ENCODE results near the gene POLRMT.
"Not testable (repeated sequence)": the region's sequence is repeated elsewhere in the genome, so short reads cannot be mapped to it uniquely, and the experiment has no call there.

The POLRMT gene

DNA sequence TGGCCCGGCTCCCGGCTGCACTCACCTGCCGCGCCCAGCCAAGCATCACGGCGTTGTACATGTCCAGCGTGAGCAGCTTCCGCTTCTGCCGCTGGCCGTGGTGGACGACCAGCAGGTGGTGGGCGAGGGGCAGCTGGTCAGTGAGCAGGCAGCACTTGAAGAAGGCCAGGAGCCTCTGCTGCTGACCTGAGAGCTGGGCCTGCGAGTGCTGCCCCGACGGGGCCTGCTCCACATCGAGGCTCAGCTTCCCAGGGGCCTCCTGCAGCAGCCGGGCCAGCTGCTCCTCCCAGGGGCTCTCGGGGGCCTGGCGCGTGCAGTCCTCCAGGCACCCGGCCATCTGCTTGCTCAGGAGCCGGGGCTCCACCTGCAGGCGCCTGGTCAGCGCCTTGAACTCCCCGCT is 3.8 kb downstream of the POLRMT start:
- DNase-seq (ENCODE audit: low read depth in 2 of 2, low spot score in 1 of 2): not testable (repeated sequence)

DNA sequence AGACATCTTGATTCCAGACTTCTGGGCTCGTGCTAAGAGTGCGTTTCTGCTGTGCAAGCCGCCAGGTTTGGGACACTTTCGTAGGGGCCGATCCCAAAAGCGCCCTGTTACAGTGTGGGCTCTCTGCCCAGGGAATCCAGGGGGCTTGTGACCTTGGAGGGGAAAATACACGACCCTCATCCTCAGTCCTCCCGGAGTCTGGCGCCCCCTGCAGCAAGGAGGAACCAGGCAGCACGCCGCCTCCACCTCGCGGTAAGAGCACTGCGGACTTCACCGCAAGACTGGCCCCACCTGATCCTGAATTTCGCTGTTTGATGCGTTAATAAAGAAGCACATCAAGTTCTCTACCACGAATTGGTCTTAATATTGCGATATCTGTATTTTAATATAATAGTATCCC is 5.2 kb downstream of the POLRMT start:
- DNase-seq (ENCODE audit: low read depth in 2 of 2, low spot score in 1 of 2): no peak

DNA sequence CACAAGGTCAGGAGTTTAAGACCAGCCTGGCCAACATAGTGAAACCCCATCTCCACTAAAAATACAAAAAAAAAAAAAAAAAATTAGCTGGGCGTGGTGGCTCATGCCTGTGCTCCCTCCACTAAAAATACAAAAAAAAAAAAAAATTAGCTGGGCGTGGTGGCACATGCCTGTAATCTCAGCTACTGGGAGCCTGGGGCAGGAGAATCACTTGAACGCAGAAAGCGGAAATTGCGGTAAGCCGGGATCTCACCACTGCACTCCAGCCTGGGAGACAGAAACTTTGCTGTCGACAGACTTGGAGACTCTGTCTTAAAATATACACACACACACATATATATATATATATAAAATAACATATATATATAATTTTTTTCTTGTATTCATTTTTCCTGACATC is 6.8 kb downstream of the POLRMT start:
- not testable (repeated sequence) for DNase-seq (ENCODE audit: low read depth in 2 of 2, low spot score in 1 of 2)

DNA sequence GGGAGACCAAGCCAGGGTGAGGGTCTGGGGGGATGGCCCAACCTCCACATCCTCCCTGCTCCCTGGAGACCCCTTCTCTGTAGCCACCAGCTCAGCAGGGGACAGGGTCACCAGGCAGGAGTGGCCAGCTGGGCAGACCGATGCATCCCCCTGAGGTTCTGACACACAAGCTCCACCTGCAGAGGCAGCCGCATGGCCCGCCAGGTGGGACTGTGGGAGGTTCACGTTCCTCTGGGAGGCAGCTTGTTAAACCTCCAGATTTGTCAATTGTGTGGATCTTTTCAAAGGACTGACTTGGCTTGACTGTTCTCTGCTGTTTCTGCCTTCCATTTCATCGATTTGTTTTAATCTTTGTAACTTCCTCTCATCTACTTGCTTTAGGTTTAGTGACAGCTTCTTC is 8.1 kb downstream of the POLRMT start:
- DNase-seq (ENCODE audit: low read depth in 2 of 2, low spot score in 1 of 2): no peak

DNA sequence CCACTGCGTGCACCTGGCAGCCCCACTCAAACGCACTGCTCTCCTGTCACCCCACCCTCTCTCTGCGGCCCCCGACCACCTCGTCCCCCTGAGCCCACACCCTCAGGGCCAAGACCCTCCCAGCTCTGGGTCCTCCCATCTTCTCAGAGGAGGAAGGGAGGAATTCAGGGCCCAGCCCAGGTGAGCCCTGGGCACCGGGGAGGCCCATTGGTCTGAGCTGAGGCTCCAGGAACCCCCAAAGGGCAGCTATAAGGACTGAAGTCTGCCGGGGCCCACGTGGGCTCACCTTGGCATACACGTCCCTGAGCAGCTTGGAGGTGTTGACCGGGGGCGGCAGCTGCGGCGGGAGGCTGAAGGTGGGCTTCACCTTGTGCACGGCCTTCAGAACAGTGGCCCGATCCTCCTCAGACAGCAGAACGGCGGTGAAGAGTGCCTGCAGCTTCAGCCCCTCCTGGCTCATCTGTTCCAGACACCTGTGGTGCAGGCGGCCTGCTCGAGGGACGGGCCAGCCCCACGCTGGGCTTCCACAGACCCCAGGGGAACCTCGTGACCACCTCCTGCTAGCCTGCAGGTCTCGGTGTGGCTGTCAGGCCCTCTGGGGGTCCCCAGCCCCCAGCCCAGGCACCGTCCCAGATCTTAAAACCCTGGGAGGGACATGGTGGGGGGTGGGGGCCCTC is 8.8 kb downstream of the POLRMT start:
- DNase-seq (ENCODE audit: low read depth in 2 of 2, low spot score in 1 of 2): no peak

DNA sequence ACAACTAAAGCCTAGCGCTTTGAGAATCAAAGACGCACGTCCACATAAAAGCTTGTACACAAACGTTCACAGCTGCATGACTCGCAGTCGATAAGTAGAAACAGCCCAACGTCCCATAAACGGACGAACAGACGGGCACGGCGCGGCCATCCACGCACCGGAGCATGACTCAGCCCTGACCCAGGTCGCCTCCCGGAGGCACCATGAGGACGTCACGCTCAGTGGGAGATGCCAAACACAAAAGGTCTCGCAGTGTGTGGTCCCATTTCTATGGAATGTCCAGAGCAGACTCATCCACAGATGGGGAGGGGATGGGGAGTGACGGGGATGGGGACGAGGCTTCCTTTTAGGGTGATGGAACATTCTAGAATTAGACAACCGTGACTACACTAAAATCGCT is 9.4 kb downstream of the POLRMT start:
- DNase-seq (ENCODE audit: low read depth in 2 of 2, low spot score in 1 of 2): no peak

DNA sequence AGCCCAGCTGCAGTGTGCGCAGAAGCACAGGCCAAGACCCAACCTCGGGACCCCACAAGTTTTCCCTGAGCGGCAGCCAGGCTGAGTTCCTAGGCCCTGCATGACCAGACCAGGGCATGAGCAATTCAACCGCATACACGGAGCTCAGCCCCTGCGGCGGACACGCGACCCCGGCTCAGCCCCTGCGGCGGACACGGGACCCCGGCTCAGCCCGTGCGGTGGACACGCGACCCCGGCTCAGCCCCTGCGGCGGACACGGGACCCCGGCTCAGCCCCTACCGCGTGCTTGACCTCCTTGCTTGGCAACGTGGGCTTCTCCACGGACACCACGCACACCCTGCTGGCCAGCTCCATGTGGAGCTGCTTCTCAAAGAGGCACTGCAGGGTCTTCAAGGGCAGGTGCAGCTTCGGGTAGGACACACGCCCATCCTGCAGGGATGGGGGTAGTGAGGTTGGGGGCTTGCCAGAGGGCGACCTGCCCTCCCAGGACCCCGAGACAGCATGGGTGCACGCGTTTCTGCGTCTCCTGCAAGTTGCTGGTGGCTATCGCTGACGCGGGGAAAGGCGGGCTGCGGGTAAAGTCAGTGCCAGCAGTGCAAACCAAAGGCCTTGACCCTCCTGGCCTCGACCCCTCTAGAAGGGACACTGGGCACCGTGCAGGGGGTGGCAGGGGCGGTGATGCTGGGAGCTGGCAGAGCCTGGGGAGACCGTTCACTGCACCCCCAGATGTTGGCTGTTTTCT is 10.0 kb downstream of the POLRMT start:
- DNase-seq (ENCODE audit: low read depth in 2 of 2, low spot score in 1 of 2): no peak

DNA sequence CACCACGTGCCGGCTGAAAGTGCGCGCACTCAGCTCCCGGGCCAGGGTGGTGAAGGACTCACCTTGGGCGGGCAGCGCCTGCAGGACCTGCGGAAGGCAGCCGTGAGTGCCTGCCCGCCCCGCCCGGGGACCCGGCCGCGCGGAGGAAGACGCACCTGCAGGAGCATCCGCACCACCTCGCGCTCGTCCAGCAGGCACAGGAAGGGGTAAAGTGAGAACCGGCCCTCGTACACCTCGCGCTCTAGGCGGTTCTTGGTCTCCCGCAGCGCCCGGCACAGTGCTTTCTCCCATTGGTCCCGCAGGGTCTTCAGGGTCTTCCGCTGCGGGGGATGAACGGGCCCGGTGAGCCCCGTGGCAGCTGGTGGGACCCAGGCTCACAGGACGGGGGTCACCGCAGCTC is 10.7 kb downstream of the POLRMT start:
- no peak for DNase-seq (ENCODE audit: low read depth in 2 of 2, low spot score in 1 of 2)

DNA sequence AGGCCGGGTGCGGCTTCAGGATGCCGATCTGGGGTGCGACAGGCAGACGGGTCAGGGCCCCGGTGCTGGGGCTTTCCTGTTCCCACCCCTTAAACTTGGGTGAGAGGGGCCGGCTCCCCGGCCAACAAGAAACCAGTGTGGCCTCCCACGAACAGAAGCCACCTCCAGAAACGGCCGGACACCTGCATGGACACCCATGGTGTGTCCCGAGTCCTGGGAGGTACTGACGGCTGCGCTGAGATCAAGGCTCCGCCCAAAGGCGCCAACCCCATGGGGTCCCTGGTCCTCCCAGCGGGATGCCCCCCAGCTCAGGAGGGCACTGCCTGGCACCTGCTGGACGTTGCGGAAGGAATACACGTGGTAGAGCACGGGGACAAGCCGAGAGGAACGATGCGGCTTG is 11.5 kb downstream of the POLRMT start:
- DNase-seq (ENCODE audit: low read depth in 2 of 2, low spot score in 1 of 2): no peak

DNA sequence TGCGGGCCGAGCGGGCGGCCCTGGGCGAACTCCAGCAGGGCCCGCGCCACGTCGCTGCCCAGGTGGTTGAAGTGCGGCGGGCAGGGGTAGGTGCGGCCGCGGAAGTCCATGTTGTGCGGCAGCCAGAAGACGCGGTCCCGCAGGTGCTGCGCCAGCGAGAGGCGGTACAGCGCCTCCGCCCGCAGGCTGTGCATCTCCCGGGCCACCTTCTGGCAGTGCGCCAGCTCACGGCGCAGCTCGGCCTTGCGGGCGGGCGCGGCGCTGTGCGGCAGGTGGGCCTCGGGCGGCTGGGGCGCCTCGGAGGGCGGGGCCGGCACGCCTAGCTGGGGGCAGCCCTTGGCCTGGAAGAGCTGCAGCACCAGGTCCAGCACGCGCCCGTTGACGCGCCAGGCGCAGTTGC is 12.1 kb downstream of the POLRMT start:
- not testable (repeated sequence) for DNase-seq (ENCODE audit: low read depth in 2 of 2, low spot score in 1 of 2)

DNA sequence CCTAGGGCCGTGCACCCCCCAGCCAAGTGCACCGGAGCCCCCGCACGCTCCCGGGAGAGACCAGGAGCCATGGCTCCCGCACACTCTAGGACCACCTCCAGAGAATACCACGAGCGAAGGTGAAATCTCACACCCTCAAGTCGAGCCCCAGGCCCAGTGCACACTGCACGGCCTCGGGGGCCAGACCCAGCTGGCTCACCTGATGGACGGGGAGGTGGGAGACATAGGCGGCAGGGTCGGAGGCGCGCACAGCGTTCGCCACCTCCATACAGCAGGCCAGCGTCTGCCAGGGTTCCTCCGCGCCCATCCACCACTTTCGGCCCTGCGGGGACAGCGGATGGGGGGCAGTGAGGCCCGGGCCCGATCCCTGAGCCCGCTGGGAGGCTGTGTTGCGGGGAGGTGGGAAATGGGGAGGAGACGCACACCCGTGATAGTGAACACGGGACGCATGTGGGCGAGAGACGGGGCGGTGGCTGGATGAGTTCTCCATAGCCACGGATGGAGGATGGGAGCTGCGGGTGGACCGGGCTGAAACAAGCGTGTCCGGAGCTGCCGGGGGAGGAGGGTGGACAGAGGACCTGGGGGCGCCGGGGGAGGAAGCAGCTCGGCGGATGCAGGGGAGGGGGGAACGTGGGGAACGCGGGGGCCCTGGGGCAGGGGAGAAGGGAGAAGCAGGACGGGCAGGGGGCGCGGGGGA is 13.0 kb downstream of the POLRMT start:
- no peak for DNase-seq (ENCODE audit: low read depth in 2 of 2, low spot score in 1 of 2)

DNA sequence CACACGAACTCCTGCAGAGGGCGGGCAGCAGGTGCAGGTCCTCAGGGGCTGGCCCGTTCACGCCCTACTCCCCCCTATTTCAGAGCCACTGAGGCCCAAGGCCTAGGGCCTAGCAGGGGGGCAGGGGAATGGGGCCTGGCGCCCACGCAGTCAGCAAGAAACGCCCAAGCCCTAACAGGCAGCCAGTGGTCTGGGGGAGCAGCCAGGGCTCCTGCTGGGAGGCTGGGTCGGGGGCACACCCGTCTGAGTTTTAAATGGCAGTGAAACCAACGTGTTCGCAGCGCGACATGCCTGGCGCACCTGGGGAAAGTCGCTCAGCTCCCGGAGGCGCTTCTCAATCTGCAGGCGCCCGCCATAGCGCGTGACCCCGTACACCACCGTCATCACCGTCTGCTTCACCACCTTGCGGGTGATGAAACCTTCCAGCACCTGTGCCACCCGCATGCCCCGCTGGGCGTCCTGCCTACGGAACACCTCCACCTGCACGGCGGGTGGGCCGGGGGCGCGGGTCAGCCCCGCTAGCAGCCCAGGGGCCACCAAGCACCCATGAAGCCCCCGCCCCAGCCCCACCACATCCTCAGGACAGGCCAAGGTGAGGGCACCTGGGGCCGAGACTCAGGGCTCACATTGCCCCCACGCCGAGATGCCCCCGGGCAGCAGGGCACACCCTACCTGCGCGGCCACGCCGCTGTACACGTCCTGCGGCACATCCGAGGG is 13.9 kb downstream of the POLRMT start:
- DNase-seq (ENCODE audit: low read depth in 2 of 2, low spot score in 1 of 2): no peak

DNA sequence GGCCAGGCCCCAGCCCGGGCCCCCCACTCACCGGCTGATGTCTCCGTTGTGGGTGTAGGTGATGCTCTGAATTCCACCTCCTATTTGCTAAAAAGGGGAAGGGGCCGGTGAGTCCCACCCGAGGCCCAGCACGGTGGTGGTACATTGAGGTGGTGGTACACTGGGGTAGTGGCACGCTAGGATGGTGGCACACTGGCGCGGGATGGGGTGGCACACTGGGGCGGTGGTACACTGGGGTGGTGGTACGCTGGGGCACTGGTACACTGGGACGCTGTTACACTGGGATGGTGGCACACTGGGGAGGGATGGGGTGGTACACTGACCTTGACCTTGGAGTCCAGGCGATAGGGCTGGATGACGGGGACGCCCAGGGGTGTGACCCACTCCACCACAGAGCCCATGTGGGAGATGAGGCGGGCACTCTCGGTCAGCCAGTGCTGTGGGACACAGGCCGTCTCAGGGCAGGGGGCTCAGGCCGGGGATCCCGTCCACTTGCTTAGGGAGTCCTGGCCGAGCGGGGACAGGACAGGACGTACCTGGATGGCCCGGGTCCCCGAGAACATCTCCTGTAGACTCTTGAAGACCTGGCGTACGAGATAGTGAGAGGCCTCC is 14.6 kb downstream of the POLRMT start:
- no peak for DNase-seq (ENCODE audit: low read depth in 2 of 2, low spot score in 1 of 2)

DNA sequence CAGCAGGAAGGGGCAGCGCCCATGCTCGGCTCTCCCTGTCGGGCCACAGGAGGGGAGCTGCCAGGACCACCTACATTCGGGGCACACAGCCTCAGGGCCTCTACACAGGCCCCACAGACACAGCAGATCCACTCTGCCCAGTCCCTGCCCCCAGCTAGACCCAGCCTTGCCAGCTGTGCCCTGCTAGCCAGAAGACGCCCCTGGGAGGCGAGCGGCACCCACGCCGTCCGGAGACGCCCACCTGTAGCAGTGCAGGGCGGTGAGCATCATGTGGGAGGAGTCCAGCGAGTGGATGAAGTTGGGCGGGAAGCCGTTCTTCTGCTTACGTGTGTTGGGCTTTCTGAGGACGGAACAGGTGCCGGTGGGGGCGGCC is 15.1 kb downstream of the POLRMT start:
- no peak for DNase-seq (ENCODE audit: low read depth in 2 of 2, low spot score in 1 of 2)

DNA sequence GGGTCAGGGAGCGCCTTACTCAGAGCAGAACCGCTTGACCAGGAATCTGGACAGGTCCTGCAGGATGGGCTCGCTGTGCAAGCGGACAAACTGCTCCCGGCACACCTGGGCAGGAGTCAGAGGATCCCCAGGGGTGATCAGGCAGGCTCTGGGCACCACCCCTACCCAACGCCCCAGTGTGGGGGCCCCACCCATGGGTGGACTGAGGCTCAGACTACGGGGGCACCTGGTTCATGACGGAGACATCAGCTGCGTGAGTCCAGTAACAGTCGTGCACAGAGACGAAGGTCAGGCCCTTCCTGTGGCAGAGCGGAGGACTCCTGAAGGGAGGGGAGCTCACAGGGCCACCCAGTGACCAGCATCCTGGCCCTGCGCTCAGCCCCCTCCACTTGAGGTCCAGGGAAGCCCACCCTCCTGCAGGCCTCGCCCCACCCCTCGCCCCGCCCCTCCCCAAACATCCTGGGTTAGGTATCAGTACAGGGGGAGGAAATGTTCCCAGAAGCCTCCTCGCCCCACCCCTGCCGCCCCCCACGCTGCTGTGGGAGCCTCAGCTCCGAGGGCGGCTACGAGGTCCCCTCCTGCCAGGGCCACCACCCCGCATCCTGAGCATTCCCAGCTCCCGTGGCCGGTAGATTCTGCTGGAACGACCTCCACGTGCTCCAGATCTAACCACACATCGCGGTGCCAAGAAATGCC is 15.6 kb downstream of the POLRMT start:
- DNase-seq (ENCODE audit: low read depth in 2 of 2, low spot score in 1 of 2): no peak

DNA sequence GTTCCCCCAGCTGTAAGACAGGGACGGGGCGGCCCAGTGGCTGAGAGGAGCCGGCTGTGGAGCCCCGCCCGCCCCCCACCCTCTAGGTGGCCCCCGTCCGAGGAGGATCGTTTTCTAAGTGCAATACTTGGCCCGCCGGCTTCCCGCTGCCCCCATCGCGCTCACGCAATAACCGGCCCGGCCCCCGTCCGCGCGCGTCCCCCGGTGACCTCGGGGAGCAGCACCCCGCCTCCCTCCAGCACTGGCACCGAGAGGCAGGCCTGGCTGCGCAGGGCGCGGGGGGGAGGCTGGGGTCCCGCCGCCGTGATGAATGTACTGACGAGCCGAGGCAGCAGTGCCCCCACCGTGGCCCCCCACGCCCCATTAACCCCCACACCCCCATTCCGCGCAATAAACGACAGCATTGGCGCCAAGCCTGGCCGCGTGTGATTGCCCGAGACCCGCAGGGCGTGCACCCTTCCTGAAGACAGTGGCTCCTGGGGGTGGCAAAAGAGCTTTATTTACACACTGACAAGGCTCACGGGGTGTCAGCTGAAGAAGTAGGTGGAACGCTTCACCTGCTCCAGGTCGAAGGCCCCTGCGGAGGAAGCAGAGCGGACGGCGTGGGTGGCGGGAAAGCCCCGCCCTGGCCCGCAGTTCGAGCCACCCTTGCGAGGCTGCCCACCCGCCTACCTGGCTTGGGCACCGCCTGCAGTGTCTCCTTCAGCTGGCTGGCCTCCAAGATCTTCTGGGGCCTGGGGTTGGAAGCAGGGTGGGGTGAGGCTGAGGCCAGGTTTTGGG is 16.4 kb downstream of the POLRMT start:
- no peak for DNase-seq (ENCODE audit: low read depth in 2 of 2, low spot score in 1 of 2)

DNA sequence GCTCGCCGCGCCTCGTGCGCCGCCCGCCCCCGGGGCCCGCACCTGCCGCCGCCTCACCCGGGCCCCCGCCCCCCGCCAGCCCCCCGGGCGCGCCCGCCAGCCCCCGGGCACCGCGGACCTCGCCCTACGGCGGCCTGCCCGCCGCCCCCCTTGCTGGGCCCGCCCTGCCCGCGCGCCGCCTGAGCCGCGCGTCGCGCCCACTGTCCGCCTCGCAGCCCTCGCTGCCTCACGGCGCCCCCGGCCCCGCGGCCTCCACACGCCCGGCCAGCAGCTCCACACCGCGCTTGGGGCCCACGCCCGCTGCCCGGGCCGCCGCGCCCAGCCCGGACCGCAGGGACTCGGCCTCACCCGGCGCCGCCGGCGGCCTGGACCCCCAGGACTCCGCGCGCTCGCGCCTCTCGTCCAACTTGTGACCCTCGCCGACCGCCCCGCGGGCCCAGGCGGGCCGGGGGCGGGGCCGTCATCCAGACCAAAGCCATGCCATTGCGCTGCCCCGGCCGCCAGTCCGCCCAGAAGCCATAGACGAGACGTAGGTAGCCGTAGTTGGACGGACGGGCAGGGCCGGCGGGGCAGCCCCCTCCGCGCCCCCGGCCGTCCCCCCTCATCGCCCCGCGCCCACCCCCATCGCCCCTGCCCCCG is 17.2 kb downstream of the POLRMT start:
- no peak for DNase-seq (ENCODE audit: low read depth in 2 of 2, low spot score in 1 of 2)

DNA sequence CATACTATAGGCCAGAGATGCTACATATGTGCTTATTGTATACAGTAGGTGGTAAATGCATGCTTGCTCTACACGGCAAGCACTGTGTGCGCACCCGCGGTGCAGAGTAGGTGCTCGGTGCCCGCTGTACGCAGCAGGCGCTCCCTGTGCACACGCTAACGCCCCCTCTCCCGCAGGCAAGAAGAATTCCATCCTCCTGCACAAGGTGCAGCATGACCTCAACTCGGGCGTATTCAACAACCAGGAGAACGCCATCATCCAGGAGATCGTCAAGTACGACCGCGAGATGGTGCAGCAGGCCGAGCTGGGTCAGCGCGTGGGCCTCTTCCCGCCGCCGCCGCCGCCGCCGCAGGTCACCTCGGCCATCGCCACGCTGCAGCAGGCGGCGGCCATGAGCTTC is 17.7 kb downstream of the POLRMT start:
- DNase-seq (ENCODE audit: low read depth in 2 of 2, low spot score in 1 of 2): no peak

DNA sequence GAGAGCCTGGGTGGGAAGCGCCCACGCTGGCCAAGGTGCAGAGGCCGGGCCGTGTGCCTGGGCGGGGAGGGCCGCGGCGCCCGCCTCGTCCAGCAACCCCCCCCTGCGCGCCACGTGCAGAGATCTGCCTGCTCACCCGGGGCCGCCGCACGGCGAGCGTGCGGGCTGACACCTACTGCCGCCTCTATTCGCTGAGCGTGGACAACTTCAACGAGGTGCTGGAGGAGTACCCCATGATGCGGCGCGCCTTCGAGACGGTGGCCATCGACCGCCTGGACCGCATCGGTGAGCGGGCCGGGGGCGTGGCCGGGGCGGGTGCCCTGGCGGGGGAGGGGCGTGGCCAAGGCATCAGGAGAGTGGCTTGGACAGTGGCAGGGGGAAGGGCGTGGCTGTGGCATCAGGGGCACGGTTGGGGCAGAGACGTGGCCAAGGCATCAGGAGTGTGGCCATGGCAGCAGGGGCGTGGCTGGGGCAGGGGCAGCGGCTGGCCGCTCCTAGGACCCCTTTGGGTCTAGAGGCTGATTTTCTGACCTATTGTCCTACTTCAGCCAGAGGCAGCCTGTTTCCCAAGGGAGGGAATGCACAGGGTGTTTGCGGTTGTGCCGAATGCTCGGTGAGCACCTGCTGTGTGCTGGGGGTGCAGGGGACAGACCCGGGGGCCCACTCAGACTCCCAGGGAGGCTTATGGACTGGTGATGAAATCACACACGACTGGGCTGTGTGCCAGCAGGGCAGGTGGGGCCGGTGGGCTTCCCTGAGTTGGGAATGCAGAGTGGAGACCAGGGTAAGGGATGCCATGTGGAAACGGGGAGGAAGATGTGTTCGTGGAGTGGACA is 19.4 kb downstream of the POLRMT start:
- no peak for DNase-seq (ENCODE audit: low read depth in 2 of 2, low spot score in 1 of 2)

Data from stimulated activated CD8-positive, alpha-beta memory T cell treated with anti-CD3 and anti-CD28 coated beads, Interleukin-4, amount 100 ng/mL, for 1 hour (primary cell).